NCI-H187 treated with DMSO at 0.1 percent for 48 hours (cell line): ENCODE measurements around the gene IRF2BPL.

ENCODE experiments used
- DNase-seq: peaks from one replicate; lab custom pipeline; 2025; lab: John Stamatoyannopoulos, UW

The IRF2BPL gene

DNA sequence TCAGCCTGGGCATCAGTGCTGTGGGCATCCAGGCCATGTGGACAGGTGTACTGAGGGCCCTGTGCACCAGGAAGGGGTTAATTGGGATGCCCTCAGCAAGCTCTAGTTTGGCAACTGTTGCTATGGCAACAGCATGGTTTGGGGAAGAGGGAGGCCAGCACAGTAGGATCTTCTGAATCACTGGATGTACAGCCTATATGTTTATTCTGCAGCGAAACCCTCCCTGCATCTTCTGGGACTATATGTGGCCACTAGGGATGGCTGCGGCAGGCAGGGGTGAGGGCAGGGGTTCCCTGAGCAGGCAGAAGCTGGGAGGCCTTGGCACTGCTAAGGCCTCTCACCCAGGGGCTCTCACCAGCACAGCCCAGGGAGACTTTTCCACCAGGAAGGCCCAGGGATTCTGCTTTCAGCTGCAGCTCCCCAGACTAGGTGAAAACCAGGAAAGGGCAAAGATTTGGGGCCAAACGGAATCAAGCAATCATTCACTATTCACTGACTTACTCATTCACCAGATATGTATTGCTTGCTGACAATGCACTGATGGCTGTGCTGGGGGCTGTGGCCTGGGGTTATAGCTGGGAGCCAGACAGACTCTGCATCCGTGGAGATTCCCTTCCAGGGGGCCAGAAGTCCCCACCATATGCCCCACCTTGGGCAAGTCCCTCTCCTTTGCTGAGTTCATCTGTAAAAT is 42.8 kb downstream of the IRF2BPL start:
- no peak for DNase-seq

GRCh38 chr14:76984787-76985375 is 43.6 kb downstream of the IRF2BPL start:
- no peak for DNase-seq

DNA sequence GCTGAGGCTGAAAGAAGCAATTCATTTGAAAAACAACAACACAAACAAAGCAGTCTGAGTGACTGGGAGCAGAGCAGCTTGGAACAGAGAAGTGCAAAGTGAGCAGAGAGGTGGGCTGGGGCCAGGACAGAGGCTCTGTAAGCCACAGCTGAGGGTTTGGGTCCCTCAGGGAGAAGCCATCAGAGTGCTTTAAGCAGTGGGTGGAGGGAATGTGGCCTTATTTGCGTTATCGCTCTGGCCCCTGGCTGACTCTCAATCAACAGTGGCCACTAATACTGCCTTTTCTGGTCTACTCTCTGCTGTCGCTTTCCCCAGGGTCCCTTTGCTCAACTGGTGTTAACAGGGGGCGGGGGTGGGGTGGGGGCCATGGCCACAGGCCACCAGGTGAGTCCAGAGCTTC is 44.2 kb downstream of the IRF2BPL start:
- DNase-seq: no peak

- no peak for DNase-seq
Measured at GRCh38 chr14:76981670-76982069, 46.8 kb downstream of the IRF2BPL start.

GRCh38 chr14:76977793-76978720 is 50.5 kb downstream of the IRF2BPL start:
- no peak for DNase-seq

DNA sequence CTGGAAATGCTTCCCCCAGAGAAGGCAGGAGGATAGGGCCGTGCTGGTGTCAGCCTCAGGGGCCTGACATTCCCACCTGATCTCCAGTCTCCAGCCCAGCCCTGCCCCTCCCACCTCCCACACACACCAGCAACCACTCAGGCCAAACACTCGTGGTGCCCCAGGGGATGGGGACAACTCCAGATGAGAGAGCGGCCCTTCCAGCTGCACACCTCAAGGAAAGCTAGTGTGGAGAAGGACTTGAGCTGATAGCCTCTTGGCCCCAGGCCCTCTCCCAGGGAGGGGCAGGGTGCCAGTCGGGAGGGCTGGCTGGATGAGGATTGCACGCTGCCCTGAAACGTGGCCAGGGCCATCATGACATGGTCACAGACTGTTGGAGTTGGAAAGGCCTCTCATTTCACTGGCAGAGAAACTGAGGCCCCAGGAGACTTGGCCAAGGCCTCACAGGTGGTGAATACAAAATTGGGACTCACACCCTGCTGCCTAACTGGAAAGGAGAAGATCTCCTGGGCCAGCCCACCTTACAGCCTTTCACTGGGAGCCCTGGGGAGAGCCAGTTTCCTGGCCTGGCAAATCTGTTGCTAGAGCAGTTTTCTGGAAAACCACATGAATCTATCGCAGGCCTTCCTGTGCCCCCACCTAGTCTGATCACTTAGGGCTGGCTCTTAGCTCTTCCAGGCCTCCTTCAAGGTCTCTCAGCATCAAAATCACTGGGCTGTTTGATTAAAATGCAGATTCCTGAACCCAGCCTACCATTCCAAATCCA is 52.1 kb downstream of the IRF2BPL start:
- no peak for DNase-seq

GRCh38 chr14:76975812-76976211 is 52.7 kb downstream of the IRF2BPL start:
- DNase-seq: no peak

GRCh38 chr14:76975051-76975450 is 53.5 kb downstream of the IRF2BPL start:
- DNase-seq: no peak
